ENCODE data around the gene BCS1L.

Gene BCS1L

GRCh38 chr2:218708086-218708485 is 48.6 kb downstream of the BCS1L start:
- Histone ChIP-seq H3K4me1 (ENCODE audit: control insufficient read depth, insufficient read depth, low read length) (no peaks in the 10 kb centered on the region), H3K27ac (ENCODE audit: low read depth, low read length) (no peak overlapping the region), H3K27me3 (ENCODE audit: control insufficient read depth, insufficient read depth, low read length) (no peaks in the 10 kb centered on the region), H3K9ac (ENCODE audit: low read length) (no peak overlapping the region), H3K36me3 (ENCODE audit: control insufficient read depth, insufficient read depth, low read length) (no peaks in the 10 kb centered on the region), H3K4me3 (ENCODE audit: low read length) (no peak overlapping the region)

GRCh38 chr2:218709908-218710307 is 50.4 kb downstream of the BCS1L start:
- no peaks in the 10 kb centered on the region for H3K27me3 ChIP-seq (ENCODE audit: control insufficient read depth, insufficient read depth, low read length)
- H3K9ac ChIP-seq (ENCODE audit: low read length) = no peak overlapping the region
- no peak overlapping the region for H3K27ac ChIP-seq (ENCODE audit: low read depth, low read length)
- H3K4me1 ChIP-seq (ENCODE audit: control insufficient read depth, insufficient read depth, low read length) = no peaks in the 10 kb centered on the region
- no peaks in the 10 kb centered on the region for H3K36me3 ChIP-seq (ENCODE audit: control insufficient read depth, insufficient read depth, low read length)
- no peak overlapping the region for H3K4me3 ChIP-seq (ENCODE audit: low read length)

- Histone ChIP-seq H3K9ac (ENCODE audit: low read length) (no peak overlapping the region), H3K27me3 (ENCODE audit: control insufficient read depth, insufficient read depth, low read length) (no peaks in the 10 kb centered on the region), H3K4me1 (ENCODE audit: control insufficient read depth, insufficient read depth, low read length) (no peaks in the 10 kb centered on the region), H3K4me3 (ENCODE audit: low read length) (peak overlapping the region; percentile 44), H3K36me3 (ENCODE audit: control insufficient read depth, insufficient read depth, low read length) (no peaks in the 10 kb centered on the region), H3K27ac (ENCODE audit: low read depth, low read length) (peak overlapping the region; percentile 41)
Measured at GRCh38 chr2:218710334-218710686, 50.8 kb downstream of the BCS1L start.

- peak within 1 kb of the TSS; percentile 80 for H3K27ac ChIP-seq (ENCODE audit: low read depth, low read length)
- peak within 1 kb of the TSS; percentile 90 for H3K4me3 ChIP-seq (ENCODE audit: low read length)
- no peaks in the 10 kb centered on the region for H3K36me3 ChIP-seq (ENCODE audit: control insufficient read depth, insufficient read depth, low read length)
- no peaks in the 10 kb centered on the region for H3K27me3 ChIP-seq (ENCODE audit: control insufficient read depth, insufficient read depth, low read length)
- peak within 1 kb of the TSS; percentile 51 for H3K9ac ChIP-seq (ENCODE audit: low read length)
- no peaks in the 10 kb centered on the region for H3K4me1 ChIP-seq (ENCODE audit: control insufficient read depth, insufficient read depth, low read length)
Measured at GRCh38 chr2:218710687-218711549, 51.4 kb downstream of the BCS1L start, which contains the start of gene TTLL4. TTLL4 (plus strand) TSS chr2:218710835; CDS start chr2:218737677, 26,842 bp downstream.

- Histone ChIP-seq H3K4me3 (ENCODE audit: low read length) (peak overlapping the region; percentile 90), H3K9ac (ENCODE audit: low read length) (no peak overlapping the region), H3K27me3 (ENCODE audit: control insufficient read depth, insufficient read depth, low read length) (no peaks in the 10 kb centered on the region), H3K4me1 (ENCODE audit: control insufficient read depth, insufficient read depth, low read length) (no peaks in the 10 kb centered on the region), H3K27ac (ENCODE audit: low read depth, low read length) (peak overlapping the region; percentile 80), H3K36me3 (ENCODE audit: control insufficient read depth, insufficient read depth, low read length) (no peaks in the 10 kb centered on the region)
Measured at GRCh38 chr2:218711550-218711929, 52.1 kb downstream of the BCS1L start.

Measured in rectal smooth muscle tissue (tissue), 1 donor.